RWPE1 (cell line): Measurements from ENCODE around the gene THADA.

Experiments
- CTCF ChIA-PET: fragments of 350-600 bp; sonication (Branson Sonifier 250); formaldehyde crosslinking; extraction: SDS; loops from one replicate; lab custom pipeline; 2021; lab: Yijun Ruan, JAX
- POLR2A ChIA-PET: fragments of 400-600 bp; formaldehyde crosslinking; extraction: SDS; loops from one replicate; lab custom pipeline; 2020; ENCODE audit warnings: antibody characterized with exemption; ENCODE audit not compliant: low non-redundant PET; lab: Yijun Ruan, JAX
- DNase-seq: peaks from one replicate; pipeline ENCODE4 v3.0.0; 2012; ENCODE audit warnings: low spot score
- H3K27ac ChIP-seq: fragments of 450-650 bp; 2 replicates; pipeline ENCODE4 v1.5.1; 2017
- CTCF ChIP-seq: fragments of 450-650 bp; conservative IDR thresholded peaks from 2 replicates; pipeline ENCODE4 v1.5.1; 2017; ENCODE audit warnings: low read depth, mild to moderate bottlenecking

THADA gene

GRCh38 chr2:43328832-43329231 is 267.0 kb downstream of the THADA start:
- DNase-seq: no peak
- H3K27ac ChIP-seq: no peak overlapping the region
- POLR2A ChIA-PET: no interaction called here
- CTCF ChIA-PET: interaction anchor here (0.9 kb wide), 1 partner anchor 16 kb away, joined by 4 read pairs; no protein-coding TSS in a partner anchor
- TF ChIP-seq CTCF: no peak

GRCh38 chr2:43328133-43328532 is 267.7 kb downstream of the THADA start:
- H3K27ac ChIP-seq: no peak overlapping the region
- DNase-seq: no peak
- no peak for TF ChIP-seq CTCF
- CTCF ChIA-PET: no interaction called here
- POLR2A ChIA-PET: no interaction called here

- H3K27ac ChIP-seq: no peak overlapping the region
- CTCF ChIA-PET: no interaction called here
- POLR2A ChIA-PET: interaction anchor here (0.6 kb wide), 1 partner anchor 128 kb away, joined by 5 read pairs; no protein-coding TSS in a partner anchor
- TF ChIP-seq CTCF: no peak
- DNase-seq: no peak
Measured at GRCh38 chr2:43327119-43327518, 268.7 kb downstream of the THADA start.

- CTCF ChIA-PET: no interaction called here
- DNase-seq: no peak
- POLR2A ChIA-PET: no interaction called here
- no peak for TF ChIP-seq CTCF
- no peak overlapping the region for H3K27ac ChIP-seq
Measured at GRCh38 chr2:43326101-43326825, 269.6 kb downstream of the THADA start.

GRCh38 chr2:43325107-43325811 is 270.6 kb downstream of the THADA start:
- no peak for DNase-seq
- no peak for TF ChIP-seq CTCF
- no peak overlapping the region for H3K27ac ChIP-seq
- ChIA-PET CTCF (no interaction called here), POLR2A (no interaction called here)

- ChIA-PET POLR2A (no interaction called here), CTCF (no interaction called here)
- no peak for TF ChIP-seq CTCF
- H3K27ac ChIP-seq: no peak overlapping the region
- no peak for DNase-seq
Measured at GRCh38 chr2:43324259-43325106, 271.4 kb downstream of the THADA start.
